Liver (tissue), 9 donors: ENCODE data around the gene SPTBN4. TPM values are rescaled to one million over a fixed set of nuclear protein-coding genes. Genes with fewer than 3 reads are reported as not detected.

Source experiments
- DNase-seq: peaks from one replicate; pipeline ENCODE4 v3.0.0-alpha.2; 2017; ENCODE audit warnings: low spot score
- H3K27ac ChIP-seq, 2 donors: one replicate each; pipeline ENCODE4 v1.7.0; 2013; ENCODE audit warnings: inconsistent platforms in 2 of 2, low read length in 2 of 2, control low read depth in 1 of 2, low read depth in 1 of 2, mild to moderate bottlenecking in 1 of 2
- H3K27me3 ChIP-seq, 4 donors: one replicate each; pipeline versions ENCODE4 v1.6.1 to v1.7.0; 2013; ENCODE audit warnings: low read length in 3 of 4, inconsistent platforms in 1 of 4, mild to moderate bottlenecking in 1 of 4, moderate library complexity in 1 of 4; ENCODE audit not compliant: control insufficient read depth in 4 of 4, insufficient read depth in 4 of 4
- H3K36me3 ChIP-seq, 4 donors: one replicate each; pipeline versions ENCODE4 v1.6.1 to v1.7.0; 2013; ENCODE audit warnings: low read length in 3 of 4, mild to moderate bottlenecking in 3 of 4, low read depth in 1 of 4, moderate library complexity in 1 of 4; ENCODE audit not compliant: control insufficient read depth in 4 of 4, insufficient read depth in 3 of 4
- H3K4me1 ChIP-seq, 4 donors: one replicate each; pipeline versions ENCODE4 v1.6.1 to v1.7.0; 2013; ENCODE audit warnings: low read length in 3 of 4, mild to moderate bottlenecking in 3 of 4, moderate library complexity in 1 of 4; ENCODE audit not compliant: control insufficient read depth in 4 of 4, insufficient read depth in 4 of 4
- H3K4me3 ChIP-seq, 3 donors: one replicate each; pipeline versions ENCODE4 v1.6.1 to v1.7.0; 2013; ENCODE audit warnings: low read length in 3 of 3, control low read depth in 1 of 3, low read depth in 1 of 3, mild to moderate bottlenecking in 1 of 3
- H3K9ac ChIP-seq, 2 donors: one replicate each; pipeline ENCODE4 v1.7.0; 2013; ENCODE audit warnings: low read length in 2 of 2, mild to moderate bottlenecking in 2 of 2, moderate library complexity in 2 of 2, control low read depth in 1 of 2, low read depth in 1 of 2
- H3K9me3 ChIP-seq, 4 donors: one replicate each; pipeline versions ENCODE4 v1.6.1 to v1.7.0; 2013; ENCODE audit warnings: low read length in 3 of 4; ENCODE audit not compliant: control insufficient read depth in 4 of 4
- ATF3 ChIP-seq: IDR thresholded peaks from 2 replicates; pipeline ENCODE4 v1.6.1; 2016; ENCODE audit warnings: antibody characterized with exemption
- CTCF ChIP-seq: fragments of 150-350 bp; IDR thresholded peaks from 2 replicates; pipeline ENCODE4 v1.5.1; 2017; ENCODE audit warnings: improper control_type of control experiment, low read depth, low read length; ENCODE audit not compliant: missing input control
- EGR1 ChIP-seq, 2 donors: IDR thresholded peaks; 2 replicates each; pipeline ENCODE4 v1.6.1; 2016 to 2018; ENCODE audit warnings: antibody characterized with exemption in 2 of 2, low read depth in 2 of 2
- FOXA2 ChIP-seq: IDR thresholded peaks from 2 replicates; pipeline ENCODE4 v1.6.1; 2016; ENCODE audit warnings: antibody characterized with exemption
- GABPA ChIP-seq, 2 donors: IDR thresholded peaks in 1 of 2; conservative IDR thresholded peaks in 1 of 2; 2 replicates each; pipeline ENCODE4 v1.6.1; 2016; ENCODE audit warnings: antibody characterized with exemption in 2 of 2, mild to moderate bottlenecking in 1 of 2, moderate library complexity in 1 of 2
- HNF4A ChIP-seq, 2 donors: conservative IDR thresholded peaks; 2 replicates each; pipeline ENCODE4 v1.6.1; 2016; ENCODE audit warnings: antibody characterized with exemption in 2 of 2, mild to moderate bottlenecking in 2 of 2
- HNF4G ChIP-seq: IDR thresholded peaks from 2 replicates; pipeline ENCODE4 v1.6.1; 2016; ENCODE audit warnings: antibody characterized with exemption
- JUND ChIP-seq, 2 donors: IDR thresholded peaks; 2 replicates each; pipeline ENCODE4 v1.6.1; 2016; ENCODE audit warnings: antibody characterized with exemption in 2 of 2
- MAX ChIP-seq: IDR thresholded peaks from 2 replicates; pipeline ENCODE4 v1.6.1; 2016; ENCODE audit warnings: antibody characterized with exemption
- NR2F2 ChIP-seq: IDR thresholded peaks from 2 replicates; pipeline ENCODE4 v1.6.1; 2016; ENCODE audit warnings: antibody characterized with exemption
- RAD21 ChIP-seq, 2 donors: IDR thresholded peaks; 2 replicates each; pipeline ENCODE4 v1.6.1; 2016; ENCODE audit warnings: antibody characterized with exemption in 2 of 2, mild to moderate bottlenecking in 2 of 2
- REST ChIP-seq: IDR thresholded peaks from 2 replicates; pipeline ENCODE4 v1.6.1; 2016; ENCODE audit warnings: antibody characterized with exemption, mild to moderate bottlenecking
- RXRA ChIP-seq, 2 donors: IDR thresholded peaks; 2 replicates each; pipeline ENCODE4 v1.6.1; 2017 to 2018; ENCODE audit warnings: antibody characterized with exemption in 2 of 2, mild to moderate bottlenecking in 1 of 2
- SP1 ChIP-seq: IDR thresholded peaks from 2 replicates; pipeline ENCODE4 v1.6.1; 2018; ENCODE audit warnings: antibody characterized with exemption, mild to moderate bottlenecking
- TAF1 ChIP-seq: conservative IDR thresholded peaks from 2 replicates; pipeline ENCODE4 v1.6.1; 2016; ENCODE audit warnings: antibody characterized with exemption, mild to moderate bottlenecking
- YY1 ChIP-seq: IDR thresholded peaks from 2 replicates; pipeline ENCODE4 v1.6.1; 2016; ENCODE audit warnings: antibody characterized with exemption, mild to moderate bottlenecking
- whole genome bisulfite sequencing: extraction: QIAGEN DNeasy Blood & Tissue Kit; methylation state at CpG from one replicate; pipeline ENCODE4 v1.1.7; 2013; 5-methylcytosine and 5-hydroxymethylcytosine counted together
- polyA plus RNA-seq, 2 donors: library from polyadenylated mRNA; stranded (reverse) in 1 of 2; unstranded in 1 of 2; fragments of 200-250 nt in 1 of 2; fragments of >200 nt in 1 of 2; fragmentation: Nextera tagmentation in 1 of 2; extraction: Ambion mirVana in 1 of 2; gene quantifications; one replicate each; pipeline versions ENCODE4 v1.2.1 to v1.2.3, GENCODE V29; 2013 to 2015
- total RNA-seq, 2 donors: library from RNA; depleted of rRNA; stranded (reverse); fragments of >200 nt; gene quantifications; one replicate each; pipeline ENCODE4 v1.2.3, GENCODE V29; 2014
- donor health status: healthy.
- donor health status: healthy.
- donor health status: healthy.
- donor health status: healthy.
- donor health status: healthy.

The SPTBN4 gene
- total and polyA plus RNA-seq, 4 donors = 0.13 to 1.1 (median 0.62) TPM

GRCh38 chr19:40423938-40424337 lies 42.9 kb upstream of the SPTBN4 start:
- no peak overlapping the region for H3K4me3 ChIP-seq
- H3K4me1 ChIP-seq = peaks cover 0 to 16% (median 10%) of the 10 kb centered on the region in 4 donors
- H3K27ac ChIP-seq = no peak overlapping the region
- H3K27me3 ChIP-seq = no peaks in the 10 kb centered on the region
- DNase-seq = no peak
- peaks cover 2 to 5% (median 4%) of the 10 kb centered on the region in 4 donors for H3K36me3 ChIP-seq
- no peak overlapping the region for H3K9ac ChIP-seq
- TF ChIP-seq CTCF (no peak), GABPA (IDR thresholded peaks at IDR 0.05 in 1 of 2, conservative IDR thresholded peaks at IDR 0.05 in 1 of 2) (no peak)
- no peaks in the 10 kb centered on the region for H3K9me3 ChIP-seq
- 95% methylated on average over 6 of the region's 6 CpGs for WGBS

- DNase-seq = no peak
- H3K9me3 ChIP-seq = no peaks in the 10 kb centered on the region
- peak overlapping the region; percentile 53 to 82 (median 74) for H3K4me3 ChIP-seq
- peak overlapping the region; percentile 88 to 95 for H3K27ac ChIP-seq
- no peaks in the 10 kb centered on the region for H3K27me3 ChIP-seq
- WGBS = 3% methylated on average over 28 of the region's 28 CpGs
- peaks cover 0 to 16% (median 10%) of the 10 kb centered on the region in 4 donors for H3K4me1 ChIP-seq
- peak overlapping the region; percentile 76 to 87 for H3K9ac ChIP-seq
- H3K36me3 ChIP-seq = peaks cover 2 to 5% (median 4%) of the 10 kb centered on the region in 4 donors
- no peak for TF ChIP-seq JUND (IDR thresholded peaks at IDR 0.05)
Measured at GRCh38 chr19:40424637-40425449, 42.0 kb upstream of the SPTBN4 start.

- DNase-seq = peak; percentile 100
- WGBS = under 1% methylated on average over 75 of the region's 75 CpGs
- Histone ChIP-seq H3K36me3 (peaks cover 2 to 5% (median 4%) of the 10 kb centered on the region in 4 donors), H3K4me3 (peak within 1 kb of the TSS; percentile 74 to 82 (median 74)), H3K4me1 (peaks cover 0 to 16% (median 9%) of the 10 kb centered on the region in 4 donors), H3K27ac (peak within 1 kb of the TSS; percentile 88 to 95), H3K27me3 (no peaks in the 10 kb centered on the region), H3K9me3 (no peaks in the 10 kb centered on the region), H3K9ac (peak within 1 kb of the TSS; percentile 76 to 87)
- TF ChIP-seq HNF4G (no peak), RAD21 (IDR thresholded peaks at IDR 0.05) (peak; percentile 25 to 34), GABPA (IDR thresholded peaks at IDR 0.05 in 1 of 2, conservative IDR thresholded peaks at IDR 0.05 in 1 of 2) (peak in 1 of 2 donors; percentile 64), RXRA (IDR thresholded peaks at IDR 0.05) (peak; percentile 61 to 72), REST (peak; percentile 86), SP1 (peak; percentile 97), CTCF (peak; percentile 39), ATF3 (no peak), HNF4A (conservative IDR thresholded peaks at IDR 0.05) (peak; percentile 46 to 48), NR2F2 (no peak), TAF1 (peak; percentile 97), MAX (peak; percentile 94), JUND (IDR thresholded peaks at IDR 0.05) (peak; percentile 22 to 23), EGR1 (IDR thresholded peaks at IDR 0.05; ENCODE audit: low read depth in 2 of 2) (peak; percentile 70 to 80), YY1 (peak; percentile 81), FOXA2 (no peak)
Measured at GRCh38 chr19:40425450-40426287, 41.1 kb upstream of the SPTBN4 start, which contains the start of gene SERTAD1. SERTAD1 (minus strand) TSS chr19:40425992; CDS start chr19:40423546, 2,446 bp downstream.
